MCF 10A (cell line): ENCODE data around the gene PPP1R3G. TPM values are rescaled to one million over a fixed set of nuclear protein-coding genes. Genes with fewer than 3 reads are reported as not detected.

ENCODE experiments used
- BruUV-seq: library from RNA; stranded (reverse); fragments of 400-500 nt; replicated peaks from 2 replicates; lab custom pipeline; 2021; lab: Mats Ljungman, UMichigan
- CTCF ChIA-PET: fragments of 300-600 bp; sonication (Branson Sonifier 250); formaldehyde crosslinking; extraction: SDS; loops from one replicate; lab custom pipeline; 2021; ENCODE audit warnings: antibody characterized with exemption, inconsistent platforms; lab: Yijun Ruan, JAX
- POLR2A ChIA-PET: fragments of 300-600, 350-650 bp; sonication (Branson Sonifier 250); formaldehyde crosslinking; extraction: SDS; loops from one replicate; lab custom pipeline; 2020; ENCODE audit warnings: antibody characterized with exemption, inconsistent platforms; lab: Yijun Ruan, JAX
- DNase-seq: peaks from one replicate; pipeline ENCODE4 v3.0.0-alpha.2; 2018; ENCODE audit not compliant: unreplicated experiment
- H3K27ac Mint-ChIP-seq: one replicate; pipeline ENCODE4 v1.8.0; 2022; ENCODE audit warnings: mild to moderate bottlenecking, low read depth, mixed read lengths; ENCODE audit not compliant: unreplicated experiment
- H3K27me3 Mint-ChIP-seq: one replicate; pipeline ENCODE4 v1.8.0; 2022; ENCODE audit warnings: mixed read lengths; ENCODE audit not compliant: insufficient read depth, unreplicated experiment
- H3K36me3 Mint-ChIP-seq: one replicate; pipeline ENCODE4 v1.8.0; 2022; ENCODE audit warnings: mild to moderate bottlenecking, moderate library complexity, mixed read lengths; ENCODE audit not compliant: insufficient read depth, unreplicated experiment
- H3K4me1 Mint-ChIP-seq: one replicate; pipeline ENCODE4 v1.8.0; 2022; ENCODE audit warnings: mixed read lengths; ENCODE audit not compliant: insufficient read depth, unreplicated experiment
- H3K4me3 Mint-ChIP-seq: one replicate; pipeline ENCODE4 v1.8.0; 2022; ENCODE audit warnings: mild to moderate bottlenecking, moderate library complexity, mixed read lengths; ENCODE audit not compliant: unreplicated experiment
- H3K9me3 Mint-ChIP-seq: one replicate; pipeline ENCODE4 v1.8.0; 2022; ENCODE audit warnings: mixed read lengths; ENCODE audit not compliant: unreplicated experiment
- CTCF ChIP-seq: fragments of 200-600 bp; IDR thresholded peaks from one replicate; pipeline ENCODE4 v1.8.0; 2022; ENCODE audit warnings: antibody characterized with exemption, mild to moderate bottlenecking; ENCODE audit not compliant: unreplicated experiment
- intact Hi-C: fragments of 100-400 bp; cut with micrococcal nuclease; formaldehyde crosslinking; loops from 2 replicates; pipeline ENCODE4 v1.14.1; 2022
- total RNA-seq: library from RNA; stranded (reverse); gene quantifications from 2 replicates; pipeline ENCODE4 v1.2.3, GENCODE V29; 2022

Gene PPP1R3G
- total RNA-seq, 1 experiment from 2014 or later = 0.07 TPM

- Mint-ChIP-seq H3K36me3 (no peaks in the 10 kb centered on the region), H3K4me3 (no peak overlapping the region), H3K9me3 (no peaks in the 10 kb centered on the region), H3K4me1 (peaks cover 19% of the 10 kb centered on the region), H3K27ac (no peak overlapping the region), H3K27me3 (no peaks in the 10 kb centered on the region)
- POLR2A ChIA-PET = no interaction called here
- TF ChIP-seq CTCF = no peak
- BruUV-seq = no TSS peak
- CTCF ChIA-PET = no interaction called here
- intact Hi-C loops = no loop called here
- no peak for DNase-seq
Measured at GRCh38 chr6:5081182-5081581, 4.0 kb upstream of the PPP1R3G start.

GRCh38 chr6:5081955-5082354 lies 3.2 kb upstream of the PPP1R3G start:
- BruUV-seq = no TSS peak
- Mint-ChIP-seq H3K4me1 (peaks cover 19% of the 10 kb centered on the region), H3K9me3 (no peaks in the 10 kb centered on the region), H3K27me3 (no peaks in the 10 kb centered on the region), H3K27ac (peak overlapping the region; percentile 73), H3K4me3 (no peak overlapping the region), H3K36me3 (no peaks in the 10 kb centered on the region)
- POLR2A ChIA-PET = interaction anchor here (0.8 to 1.1 kb wide), 2 partner anchors 16 to 723 kb away, joined by 3 read pairs; no protein-coding TSS in a partner anchor
- CTCF ChIA-PET = no interaction called here
- peak; percentile 13 for DNase-seq
- intact Hi-C loops = no loop called here
- TF ChIP-seq CTCF = no peak

GRCh38 chr6:5082487-5083306 lies 2.4 kb upstream of the PPP1R3G start:
- ChIA-PET CTCF (no interaction called here), POLR2A (interaction anchor here (0.6 to 1.1 kb wide), 7 partner anchors 9 to 724 kb away, joined by 3 read pairs; no protein-coding TSS in a partner anchor)
- Mint-ChIP-seq H3K9me3 (no peaks in the 10 kb centered on the region), H3K27ac (peak overlapping the region; percentile 73), H3K4me1 (peaks cover 19% of the 10 kb centered on the region), H3K36me3 (no peaks in the 10 kb centered on the region), H3K27me3 (no peaks in the 10 kb centered on the region), H3K4me3 (peak overlapping the region; percentile 46)
- BruUV-seq = no TSS peak
- intact Hi-C loops = no loop called here
- TF ChIP-seq CTCF = no peak
- peak; percentile 95 for DNase-seq

GRCh38 chr6:5083307-5083583 lies 1.9 kb upstream of the PPP1R3G start:
- no peaks in the 10 kb centered on the region for H3K27me3 Mint-ChIP-seq
- intact Hi-C loops = no loop called here
- peaks cover 19% of the 10 kb centered on the region for H3K4me1 Mint-ChIP-seq

More at GRCh38 chr6:5083307-5083583, 1.9 kb upstream of the PPP1R3G start:
- Mint-ChIP-seq H3K4me3 (no peak overlapping the region), H3K27ac (no peak overlapping the region), H3K9me3 (no peaks in the 10 kb centered on the region), H3K36me3 (no peaks in the 10 kb centered on the region)
- BruUV-seq = no TSS peak
- peak; percentile 6 for DNase-seq
- ChIA-PET CTCF (no interaction called here), POLR2A (interaction anchor here (0.6 to 1.1 kb wide), 7 partner anchors 8 to 724 kb away, joined by 3 read pairs; no protein-coding TSS in a partner anchor)
- TF ChIP-seq CTCF = no peak
